Loucy (cell line): Measurements from ENCODE around the gene SYNGR1.

Source experiments
- CTCF ChIP-seq: fragments of 200-600 bp; sonication (generic); conservative IDR thresholded peaks from 2 replicates; pipeline ENCODE4 v1.5.1; 2014; ENCODE audit warnings: mild to moderate bottlenecking, antibody characterized with exemption, low read length
- EZH2phosphoT487 ChIP-seq: fragments of 200-600 bp; IDR thresholded peaks from 2 replicates; pipeline ENCODE4 v1.6.1; 2018; ENCODE audit warnings: antibody characterized with exemption, mild to moderate bottlenecking, moderate library complexity, borderline replicate concordance

DNA sequence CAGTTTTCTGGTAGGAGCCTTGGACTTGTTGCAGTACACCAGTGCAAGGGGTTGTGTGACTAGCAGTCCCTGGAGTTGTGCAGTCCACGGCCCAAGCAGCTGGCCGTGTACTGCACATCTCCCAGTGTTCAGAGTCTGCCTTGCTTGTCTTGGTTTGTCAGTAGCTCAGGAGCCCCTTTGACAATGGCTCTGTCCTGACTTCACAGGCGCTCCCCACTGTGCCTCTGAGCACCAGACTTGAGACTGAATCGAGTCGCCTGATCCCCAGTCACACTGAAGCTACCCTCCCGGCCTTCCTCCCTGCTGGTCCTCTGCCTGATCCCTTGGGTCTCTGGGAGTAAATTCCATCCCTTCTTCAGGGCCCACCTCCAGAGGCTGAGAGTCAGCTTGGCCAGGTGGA lies 19.4 kb downstream of the SYNGR1 start:
- TF ChIP-seq CTCF (no peak), EZH2phosphoT487 (no peak)
